HG03103 (cell line): Measurements from ENCODE around the gene POLH.
"Not testable (repeated sequence)": the region's sequence is repeated elsewhere in the genome, so short reads cannot be mapped to it uniquely, and the experiment has no call there.

Experiments
- ATAC-seq: cut with Tn5 transposase; IDR thresholded peaks from one replicate; pipeline ENCODE4 v1.9.1; 2021; ENCODE audit warnings: low read depth; ENCODE audit not compliant: unreplicated experiment

POLH gene

DNA sequence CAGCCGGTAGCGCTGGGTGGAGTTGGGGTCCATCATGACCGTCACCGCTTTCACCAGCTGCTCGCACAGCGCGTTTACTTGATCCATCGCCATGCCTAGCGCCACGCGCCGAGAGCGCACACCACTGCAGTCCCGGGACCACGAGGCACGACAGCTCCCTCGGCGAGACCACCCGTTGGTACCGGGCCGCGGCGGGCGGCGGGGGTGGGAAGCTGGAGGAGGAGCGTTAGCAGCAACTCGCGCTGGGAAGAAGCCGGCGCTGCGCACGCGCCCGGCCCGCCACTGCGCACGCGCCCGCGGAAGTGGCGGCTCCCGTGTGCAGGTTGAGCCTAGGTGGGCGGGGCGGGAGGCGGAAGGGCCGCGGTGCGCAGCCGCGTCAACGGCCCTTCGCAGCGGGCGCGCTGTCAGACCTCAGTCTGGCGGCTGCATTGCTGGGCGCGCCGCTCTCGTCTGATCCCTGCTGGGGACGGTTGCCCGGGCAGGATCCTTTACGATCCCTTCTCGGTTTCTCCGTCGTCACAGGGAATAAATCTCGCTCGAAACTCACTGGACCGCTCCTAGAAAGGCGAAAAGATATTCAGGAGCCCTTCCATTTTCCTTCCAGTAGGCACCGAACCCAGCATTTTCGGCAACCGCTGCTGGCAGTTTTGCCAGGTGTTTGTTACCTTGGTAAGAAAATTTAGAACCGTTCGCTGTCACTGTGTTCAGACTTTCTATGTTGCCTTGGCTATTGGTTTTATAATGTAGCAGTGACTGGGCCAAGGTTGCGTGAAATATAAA is at the start of gene POLH, which contains the start of gene XPO5:
Gene POLH, plus strand, starts transcription at position 414 of the 780 bp plus-strand sequence. CDS start 6,135 bp downstream, outside the sequence.
Gene XPO5, minus strand, starts transcription at position 267 of the 780 bp plus-strand sequence. Its CDS starts 174 bp downstream, at position 93.
- ATAC-seq, result peak; percentile 71

- no peak for ATAC-seq
Measured at GRCh38 chr6:43532201-43532600, 43.8 kb upstream of the POLH start.

DNA sequence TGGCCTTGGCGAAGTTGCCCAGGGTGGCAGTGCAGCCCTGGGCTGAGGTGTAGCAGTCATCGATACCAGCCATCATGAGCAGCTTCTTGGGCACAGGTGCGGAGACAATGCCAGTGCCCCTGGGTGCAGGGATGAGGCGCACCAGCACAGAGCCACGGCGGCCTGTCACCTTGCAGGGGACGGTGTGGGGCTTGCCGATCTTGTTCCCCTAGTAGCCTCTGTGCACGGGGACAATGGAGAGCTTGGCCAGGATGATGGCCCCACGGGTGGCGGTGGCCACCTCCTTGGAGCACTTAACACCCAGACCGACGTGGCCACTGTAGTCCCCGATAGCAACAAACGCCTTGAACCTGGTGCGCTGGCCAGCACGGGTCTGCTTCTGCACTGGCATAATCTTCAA is 37.0 kb upstream of the POLH start:
- not testable (repeated sequence) for ATAC-seq

DNA sequence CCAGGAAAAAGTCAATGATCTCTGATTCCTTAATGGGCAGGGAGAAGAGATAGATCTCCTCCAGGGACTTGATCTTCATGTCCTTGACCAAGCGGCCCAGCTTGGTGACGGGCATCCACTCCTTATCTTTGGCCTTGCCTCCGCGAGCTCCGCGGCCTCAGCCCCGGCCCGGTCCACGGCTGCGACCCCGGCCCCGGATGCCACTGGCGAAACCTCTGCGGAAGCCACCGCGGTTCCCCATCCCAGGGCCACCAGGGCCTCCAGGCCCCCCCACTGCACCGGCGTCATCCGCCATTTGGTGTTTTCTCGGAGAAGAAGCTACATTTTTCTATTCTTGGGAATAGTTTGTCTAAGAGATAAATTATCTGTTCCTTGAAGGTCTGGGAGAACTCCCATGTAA is 36.6 kb upstream of the POLH start:
- not testable (repeated sequence) for ATAC-seq

DNA sequence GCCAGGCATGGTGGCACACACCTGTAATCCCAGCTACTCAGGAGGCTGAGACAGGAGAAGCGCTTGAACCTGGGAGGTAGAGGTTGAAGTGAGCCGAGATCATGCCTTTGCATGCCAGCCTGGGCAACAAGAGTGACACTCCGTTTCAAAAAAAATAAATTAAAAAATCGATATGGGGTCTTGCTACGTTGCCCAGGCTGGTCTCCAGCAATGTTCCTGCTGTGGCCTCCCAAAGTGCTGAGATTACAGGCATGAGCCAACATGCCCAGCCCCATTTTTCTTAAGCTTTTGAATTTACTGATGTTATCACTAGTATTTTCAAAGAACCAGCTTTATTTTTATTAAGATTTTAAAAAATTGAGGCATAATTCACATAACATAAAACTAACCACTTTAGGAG is 35.5 kb upstream of the POLH start:
- ATAC-seq, result no peak

GRCh38 chr6:43541774-43542471 is 34.1 kb upstream of the POLH start:
- no peak for ATAC-seq

DNA sequence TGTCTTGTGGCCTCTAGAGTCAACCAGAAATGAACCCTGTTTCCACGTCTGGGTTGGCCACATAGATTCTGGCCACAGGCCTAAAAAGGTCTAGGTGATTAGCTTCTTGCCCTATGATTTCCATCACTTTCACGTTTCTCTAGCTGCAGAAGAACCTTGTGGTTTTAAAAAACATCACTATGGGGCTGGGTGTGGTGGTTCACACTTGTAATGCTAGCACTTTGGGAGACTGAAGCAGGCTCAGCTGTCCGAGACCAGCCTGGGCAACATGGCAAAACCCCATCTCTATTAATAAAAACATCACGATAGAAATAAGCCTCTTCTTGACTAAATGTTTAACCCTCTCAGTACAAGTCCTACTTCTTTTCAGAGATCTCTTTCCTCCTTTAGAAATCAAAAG is 31.5 kb upstream of the POLH start:
- no peak for ATAC-seq

DNA sequence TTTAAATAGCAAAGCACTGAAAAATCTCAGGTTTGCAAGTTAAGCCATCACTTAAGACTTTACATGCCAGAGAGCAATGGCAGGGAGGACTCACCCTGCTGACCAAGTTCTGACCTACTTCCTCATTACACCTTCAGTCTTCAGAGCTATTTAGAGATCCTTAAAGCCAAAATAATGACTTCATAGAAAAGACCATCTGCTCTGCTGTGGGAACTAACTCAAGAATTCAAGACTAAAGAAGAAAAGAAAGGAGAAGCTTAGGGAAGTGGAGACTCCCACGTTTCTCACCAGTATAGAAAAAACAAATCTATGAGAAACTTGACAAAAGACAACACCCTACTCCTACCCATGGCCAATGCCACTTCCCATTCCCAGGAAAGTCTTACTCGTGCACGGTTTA is 28.8 kb upstream of the POLH start:
- no peak for ATAC-seq

DNA sequence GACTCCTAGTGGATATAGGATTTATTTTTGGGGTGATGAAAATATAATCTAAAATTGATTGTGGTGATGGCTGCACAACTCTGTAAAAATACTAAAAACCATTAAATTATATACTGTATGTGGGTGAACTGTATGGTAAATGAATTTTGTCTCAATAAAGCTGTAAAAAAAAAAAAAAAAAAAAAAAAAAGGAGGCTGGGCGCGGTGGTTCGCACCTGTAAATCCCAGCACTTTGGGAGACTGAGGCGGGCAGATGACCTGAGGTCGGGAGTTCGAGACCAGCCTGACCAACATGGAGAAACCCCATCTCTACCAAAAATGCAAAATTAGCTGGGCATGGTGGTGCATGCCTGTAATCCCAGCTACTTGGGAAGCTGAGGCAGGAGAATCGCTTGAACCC is 18.4 kb upstream of the POLH start:
- ATAC-seq, result not testable (repeated sequence)

GRCh38 chr6:43559328-43559727 is 16.7 kb upstream of the POLH start:
- ATAC-seq, result no peak

DNA sequence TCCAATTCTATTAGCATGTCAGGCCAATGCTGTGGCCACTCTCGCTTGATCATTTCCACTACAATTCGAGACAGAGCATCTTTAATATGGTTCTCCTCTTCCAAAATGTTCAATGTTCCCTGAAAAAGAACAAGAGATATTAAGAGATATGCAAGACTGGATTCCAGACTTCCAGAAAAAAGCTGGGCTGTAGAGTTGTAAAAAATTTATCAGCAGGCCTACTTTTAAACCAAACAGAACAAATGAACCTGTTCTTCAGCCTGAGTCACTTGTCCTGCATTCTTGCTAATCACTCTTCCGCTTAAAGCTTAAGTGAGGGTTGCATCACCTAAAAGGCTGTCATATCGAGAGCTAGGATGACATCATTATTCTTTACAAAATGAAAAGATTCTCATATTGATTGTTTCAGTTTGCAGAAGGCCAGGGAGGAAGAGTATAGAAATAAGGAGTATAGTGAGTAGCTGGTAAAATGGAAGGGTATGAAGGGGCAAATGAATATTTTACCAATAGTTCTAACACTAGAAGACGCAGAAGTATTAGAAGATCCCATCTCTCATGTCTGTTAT is 5.0 kb upstream of the POLH start:
- no peak for ATAC-seq

DNA sequence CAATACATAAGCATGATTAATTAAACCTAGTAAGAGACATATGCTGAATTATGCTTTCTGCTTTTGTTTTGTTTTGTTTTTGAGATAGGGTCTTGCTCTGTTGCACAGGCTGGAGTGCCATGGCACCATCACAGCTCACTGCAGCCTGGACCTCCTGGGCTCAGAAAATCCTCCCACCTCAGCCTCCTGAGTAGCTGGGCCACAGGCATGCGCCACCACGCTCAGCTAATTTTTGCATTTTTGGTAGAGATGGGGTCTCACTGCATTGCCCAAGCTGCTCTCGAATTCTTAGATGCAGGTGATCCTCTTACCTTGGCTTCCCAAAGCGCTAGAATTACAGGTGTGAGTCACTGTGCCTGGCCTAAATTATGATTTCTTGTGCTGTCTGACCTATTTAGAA is 4.0 kb upstream of the POLH start:
- no peak for ATAC-seq

DNA sequence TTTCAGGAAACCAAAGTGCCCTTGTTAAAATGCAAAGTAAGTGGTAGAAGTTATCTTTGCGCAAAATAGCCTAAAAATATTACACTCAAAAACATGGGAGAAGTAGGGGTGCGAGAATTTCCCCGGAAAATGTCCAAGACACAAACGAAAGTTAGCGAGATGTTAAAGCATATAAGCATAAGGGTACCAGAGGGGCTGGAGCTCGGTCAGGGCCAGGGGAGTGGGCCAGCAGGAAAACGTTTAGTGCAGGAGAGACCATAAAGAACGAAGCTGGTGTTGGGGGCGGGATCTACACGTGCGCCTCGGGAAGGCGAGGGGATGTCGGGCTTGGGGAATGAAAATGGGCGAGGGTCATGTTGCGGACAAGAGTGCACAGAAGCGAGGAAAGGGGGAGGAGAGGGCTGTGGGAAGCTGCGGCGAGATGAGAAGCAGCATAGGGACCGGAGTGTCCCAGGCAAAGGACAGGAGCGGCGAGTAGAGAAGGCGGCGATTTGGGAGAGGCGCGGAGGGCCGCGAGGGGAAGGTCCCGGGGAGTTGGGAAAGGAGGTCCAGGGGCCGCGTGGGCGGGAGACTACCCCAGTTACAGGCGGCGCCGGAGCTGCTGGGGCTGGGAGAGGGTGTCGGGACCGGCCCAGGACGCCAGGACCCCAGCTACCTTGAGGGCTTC is 747 bp upstream of the POLH start:
- ATAC-seq, result no peak

DNA sequence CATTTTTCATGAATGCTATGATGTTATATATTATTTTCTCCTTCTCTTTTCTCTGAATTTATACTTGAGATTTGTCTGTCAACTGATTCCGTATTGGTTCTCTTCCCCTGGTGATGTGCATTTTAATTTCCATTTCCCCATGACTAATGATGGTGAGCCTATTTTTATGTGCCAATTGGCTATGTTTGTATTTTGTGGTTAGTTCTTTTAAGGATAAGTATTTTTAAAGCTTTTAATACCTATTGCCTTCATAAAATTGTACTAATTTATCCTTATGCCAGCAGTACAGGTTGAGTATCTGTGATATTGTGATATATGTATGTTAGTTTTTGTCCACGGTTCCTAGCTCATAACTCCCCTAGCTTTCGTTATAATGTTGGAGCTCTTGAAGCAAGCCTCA is 2.8 kb downstream of the POLH start:
- no peak for ATAC-seq

- no peak for ATAC-seq
Measured at GRCh38 chr6:43579171-43579570, 3.2 kb downstream of the POLH start.

DNA sequence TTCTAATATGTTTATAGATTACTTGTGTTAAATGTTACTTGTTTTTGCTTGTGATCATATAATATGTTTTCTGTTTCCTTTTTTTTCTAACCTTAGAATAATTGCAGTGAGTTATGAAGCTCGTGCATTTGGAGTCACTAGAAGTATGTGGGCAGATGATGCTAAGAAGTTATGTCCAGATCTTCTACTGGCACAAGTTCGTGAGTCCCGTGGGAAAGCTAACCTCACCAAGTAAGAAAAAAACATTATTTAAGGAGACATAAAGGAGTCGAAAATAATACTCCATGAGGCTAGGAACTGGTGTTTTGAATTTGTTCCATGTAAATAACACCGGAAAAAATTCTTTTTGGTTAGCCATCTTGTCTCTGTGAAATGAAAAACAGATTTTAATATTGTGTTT is 6.9 kb downstream of the POLH start:
- ATAC-seq, result no peak

DNA sequence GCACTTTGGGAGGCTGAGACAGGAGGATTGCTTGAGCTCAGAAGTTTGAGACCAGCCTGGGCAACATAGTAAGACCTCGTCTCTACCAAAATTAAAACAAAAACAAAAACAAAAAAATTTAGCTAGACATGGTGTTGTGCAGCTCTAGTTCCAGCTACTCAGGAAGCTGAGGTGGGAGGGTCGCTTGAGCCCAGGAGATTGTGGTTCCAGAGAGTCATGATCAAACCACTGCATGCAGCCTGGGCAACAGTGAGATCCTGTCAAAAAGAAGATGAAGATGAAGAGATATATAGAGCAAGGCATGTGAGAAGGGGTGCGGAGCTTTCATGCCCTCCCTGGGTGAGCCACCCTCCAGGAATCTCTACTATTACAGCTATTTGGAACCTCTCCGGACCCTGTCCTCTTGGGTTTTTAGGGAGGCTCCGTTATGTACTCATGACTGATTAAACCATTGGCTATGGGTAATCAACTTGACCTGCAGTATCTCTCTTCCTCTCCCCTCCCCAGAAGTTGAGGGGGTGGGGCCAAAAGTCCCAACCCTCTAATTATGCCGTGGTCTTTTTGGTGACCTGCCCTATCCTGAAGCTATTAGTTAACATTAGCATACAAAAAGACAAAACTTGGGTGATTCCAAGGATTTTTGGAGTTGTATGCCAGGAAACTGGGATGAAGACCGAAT is 9.0 kb downstream of the POLH start:
- no peak for ATAC-seq

GRCh38 chr6:43588194-43588593 is 12.2 kb downstream of the POLH start:
- no peak for ATAC-seq

GRCh38 chr6:43589564-43589963 is 13.6 kb downstream of the POLH start:
- not testable (repeated sequence) for ATAC-seq

DNA sequence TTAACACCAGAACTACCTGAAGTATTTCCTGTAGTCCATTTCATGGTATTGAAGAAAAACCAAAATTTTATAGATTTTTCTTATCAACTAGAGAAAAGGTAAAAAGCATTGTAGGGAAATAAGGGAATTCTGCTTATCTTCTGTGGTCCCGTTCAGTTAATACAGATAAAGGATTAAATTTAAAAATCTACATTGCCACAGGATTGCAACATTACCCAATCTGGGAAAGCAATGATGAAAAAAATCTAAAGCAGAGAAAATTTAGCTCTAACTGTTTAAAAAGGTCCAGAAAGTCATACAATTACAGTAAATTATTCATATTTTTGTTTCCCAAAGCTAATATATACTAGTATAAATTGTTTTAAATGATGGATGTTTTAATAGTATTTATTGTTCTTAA is 18.0 kb downstream of the POLH start:
- ATAC-seq, result no peak

GRCh38 chr6:43600595-43600994 is 24.6 kb downstream of the POLH start:
- ATAC-seq, result no peak
